ENCODE data around the gene GALNT14.

Gene GALNT14

GRCh38 chr2:30968660-30969397 lies 169.4 kb downstream of the GALNT14 start:
- no peak for DNase-seq

GRCh38 chr2:30966786-30967185 lies 171.5 kb downstream of the GALNT14 start:
- no peak for DNase-seq

GRCh38 chr2:30965022-30965531 lies 173.2 kb downstream of the GALNT14 start:
- no peak for DNase-seq

- DNase-seq = no peak
These were observed 173.8 kb downstream of the GALNT14 start for GRCh38 chr2:30964334-30965005.

GRCh38 chr2:30963184-30963583 lies 175.1 kb downstream of the GALNT14 start:
- DNase-seq = no peak

- no peak for DNase-seq
These were observed 178.0 kb downstream of the GALNT14 start for GRCh38 chr2:30960213-30960612.

- DNase-seq = no peak
These were observed 178.6 kb downstream of the GALNT14 start for GRCh38 chr2:30959653-30960052.

- DNase-seq = no peak
These were observed 179.3 kb downstream of the GALNT14 start for GRCh38 chr2:30958918-30959265.

- DNase-seq = no peak
These were observed 179.9 kb downstream of the GALNT14 start for GRCh38 chr2:30958193-30958917.

GRCh38 chr2:30957591-30957990 lies 180.6 kb downstream of the GALNT14 start:
- DNase-seq = no peak

- DNase-seq = no peak
These were observed 181.2 kb downstream of the GALNT14 start for GRCh38 chr2:30956995-30957394.

GRCh38 chr2:30955516-30956132 lies 182.6 kb downstream of the GALNT14 start:
- no peak for DNase-seq

GRCh38 chr2:30950339-30950738 lies 187.9 kb downstream of the GALNT14 start:
- no peak for DNase-seq

- DNase-seq = no peak
These were observed 188.8 kb downstream of the GALNT14 start for GRCh38 chr2:30949435-30949834.

- no peak for DNase-seq
These were observed 189.4 kb downstream of the GALNT14 start for GRCh38 chr2:30948857-30949256.

- DNase-seq = no peak
These were observed 190.1 kb downstream of the GALNT14 start for GRCh38 chr2:30948130-30948529.

GRCh38 chr2:30947686-30948085 lies 190.6 kb downstream of the GALNT14 start:
- DNase-seq = no peak

- DNase-seq = no peak
These were observed 195.8 kb downstream of the GALNT14 start for GRCh38 chr2:30942419-30942818.

GRCh38 chr2:30940839-30941238 lies 197.4 kb downstream of the GALNT14 start:
- no peak for DNase-seq

GRCh38 chr2:30939364-30939763 lies 198.9 kb downstream of the GALNT14 start:
- no peak for DNase-seq

- no peak for DNase-seq
These were observed 200.0 kb downstream of the GALNT14 start for GRCh38 chr2:30938196-30938595.

- DNase-seq = no peak
These were observed 201.3 kb downstream of the GALNT14 start for GRCh38 chr2:30936977-30937376.

- DNase-seq = no peak
These were observed 202.4 kb downstream of the GALNT14 start for GRCh38 chr2:30935795-30936194.
